ENCODE data around the gene WFDC10B.
"Not testable (repeated sequence)": the region's sequence is repeated elsewhere in the genome, so short reads cannot be mapped to it uniquely, and the experiment has no call there.

Gene WFDC10B

GRCh38 chr20:45649312-45649863 is 55.4 kb downstream of the WFDC10B start:
- Histone ChIP-seq H3K4me1 (ENCODE audit: control insufficient read depth, insufficient read depth, low read length) (no peaks in the 10 kb centered on the region), H3K4me3 (ENCODE audit: low read depth, low read length) (no peak overlapping the region), H3K36me3 (ENCODE audit: control insufficient read depth, insufficient read depth, low read length) (no peaks in the 10 kb centered on the region), H3K9ac (ENCODE audit: low read depth, low read length) (no peak overlapping the region), H3K9me3 (ENCODE audit: control insufficient read depth, insufficient read depth, low read length) (peaks cover 17% of the 10 kb centered on the region), H3K27ac (ENCODE audit: low read depth, low read length) (no peak overlapping the region), H3K27me3 (ENCODE audit: control insufficient read depth, insufficient read depth, low read length) (no peaks in the 10 kb centered on the region)

- peaks cover 17% of the 10 kb centered on the region for H3K9me3 ChIP-seq (ENCODE audit: control insufficient read depth, insufficient read depth, low read length)
- no peak overlapping the region for H3K27ac ChIP-seq (ENCODE audit: low read depth, low read length)
- no peaks in the 10 kb centered on the region for H3K27me3 ChIP-seq (ENCODE audit: control insufficient read depth, insufficient read depth, low read length)
- no peaks in the 10 kb centered on the region for H3K36me3 ChIP-seq (ENCODE audit: control insufficient read depth, insufficient read depth, low read length)
- no peak overlapping the region for H3K4me3 ChIP-seq (ENCODE audit: low read depth, low read length)
- no peaks in the 10 kb centered on the region for H3K4me1 ChIP-seq (ENCODE audit: control insufficient read depth, insufficient read depth, low read length)
- H3K9ac ChIP-seq (ENCODE audit: low read depth, low read length), result no peak overlapping the region
Measured at GRCh38 chr20:45647441-45648050, 57.3 kb downstream of the WFDC10B start.

- Histone ChIP-seq H3K36me3 (ENCODE audit: control insufficient read depth, insufficient read depth, low read length) (no peaks in the 10 kb centered on the region), H3K4me3 (ENCODE audit: low read depth, low read length) (peak overlapping the region; percentile 21; the same call in 1 of the 2 replicates), H3K27me3 (ENCODE audit: control insufficient read depth, insufficient read depth, low read length) (no peaks in the 10 kb centered on the region)
Measured at GRCh38 chr20:45646875-45647274, 57.9 kb downstream of the WFDC10B start.

GRCh38 chr20:45645869-45646268 is 59.0 kb downstream of the WFDC10B start:
- not testable (repeated sequence) for H3K4me3 ChIP-seq (ENCODE audit: low read depth, low read length); H3K27me3 ChIP-seq (ENCODE audit: control insufficient read depth, insufficient read depth, low read length); H3K36me3 ChIP-seq (ENCODE audit: control insufficient read depth, insufficient read depth, low read length); H3K4me1 ChIP-seq (ENCODE audit: control insufficient read depth, insufficient read depth, low read length); H3K9ac ChIP-seq (ENCODE audit: low read depth, low read length); H3K27ac ChIP-seq (ENCODE audit: low read depth, low read length)
- peaks cover 12% of the 10 kb centered on the region for H3K9me3 ChIP-seq (ENCODE audit: control insufficient read depth, insufficient read depth, low read length)

More at GRCh38 chr20:45646875-45647274, 57.9 kb downstream of the WFDC10B start:
- peaks cover 17% of the 10 kb centered on the region for H3K9me3 ChIP-seq (ENCODE audit: control insufficient read depth, insufficient read depth, low read length)
- no peak overlapping the region for H3K27ac ChIP-seq (ENCODE audit: low read depth, low read length)
- H3K4me1 ChIP-seq (ENCODE audit: control insufficient read depth, insufficient read depth, low read length), result no peaks in the 10 kb centered on the region
- H3K9ac ChIP-seq (ENCODE audit: low read depth, low read length), result no peak overlapping the region

- H3K4me1 ChIP-seq (ENCODE audit: control insufficient read depth, insufficient read depth, low read length); H3K4me3 ChIP-seq (ENCODE audit: low read depth, low read length); H3K9me3 ChIP-seq (ENCODE audit: control insufficient read depth, insufficient read depth, low read length); H3K9ac ChIP-seq (ENCODE audit: low read depth, low read length); H3K36me3 ChIP-seq (ENCODE audit: control insufficient read depth, insufficient read depth, low read length); H3K27ac ChIP-seq (ENCODE audit: low read depth, low read length); H3K27me3 ChIP-seq (ENCODE audit: control insufficient read depth, insufficient read depth, low read length): not testable (repeated sequence)
Measured at GRCh38 chr20:45641076-45641475, 63.7 kb downstream of the WFDC10B start.

- Histone ChIP-seq H3K27me3 (ENCODE audit: control insufficient read depth, insufficient read depth, low read length) (no peaks in the 10 kb centered on the region), H3K4me3 (ENCODE audit: low read depth, low read length) (no peak overlapping the region), H3K9ac (ENCODE audit: low read depth, low read length) (no peak overlapping the region), H3K9me3 (ENCODE audit: control insufficient read depth, insufficient read depth, low read length) (no peaks in the 10 kb centered on the region), H3K27ac (ENCODE audit: low read depth, low read length) (no peak overlapping the region), H3K4me1 (ENCODE audit: control insufficient read depth, insufficient read depth, low read length) (no peaks in the 10 kb centered on the region), H3K36me3 (ENCODE audit: control insufficient read depth, insufficient read depth, low read length) (no peaks in the 10 kb centered on the region)
Measured at GRCh38 chr20:45639687-45640086, 65.1 kb downstream of the WFDC10B start.

- Histone ChIP-seq H3K4me3 (ENCODE audit: low read depth, low read length) (no peak overlapping the region), H3K4me1 (ENCODE audit: control insufficient read depth, insufficient read depth, low read length) (no peaks in the 10 kb centered on the region), H3K9ac (ENCODE audit: low read depth, low read length) (no peak overlapping the region), H3K9me3 (ENCODE audit: control insufficient read depth, insufficient read depth, low read length) (no peaks in the 10 kb centered on the region), H3K27me3 (ENCODE audit: control insufficient read depth, insufficient read depth, low read length) (no peaks in the 10 kb centered on the region), H3K27ac (ENCODE audit: low read depth, low read length) (no peak overlapping the region), H3K36me3 (ENCODE audit: control insufficient read depth, insufficient read depth, low read length) (no peaks in the 10 kb centered on the region)
Measured at GRCh38 chr20:45636513-45636912, 68.3 kb downstream of the WFDC10B start.
